IgD-negative memory B cell (primary cell): Measurements from ENCODE around the gene ATL1. TPM values are rescaled to one million over a fixed set of nuclear protein-coding genes. Genes with fewer than 3 reads are reported as not detected.
A peak's percentile ranks its signal among the peaks of the same experiment; 100 is the strongest.
"Not testable (repeated sequence)": the region's sequence is repeated elsewhere in the genome, so short reads cannot be mapped to it uniquely, and the experiment has no call there.

Source experiments
- H3K27ac Mint-ChIP-seq, 3 donors: one replicate each; pipeline ENCODE4 v1.8.0; 2020 to 2022; ENCODE audit warnings: mild to moderate bottlenecking in 3 of 3, mixed read lengths in 3 of 3, moderate library complexity in 1 of 3
- H3K27me3 Mint-ChIP-seq: one replicate; pipeline ENCODE4 v1.8.0; 2021; ENCODE audit warnings: mixed read lengths
- H3K36me3 Mint-ChIP-seq: one replicate; pipeline ENCODE4 v1.8.0; 2020; ENCODE audit warnings: mild to moderate bottlenecking, mixed read lengths
- H3K4me1 Mint-ChIP-seq, 3 donors: one replicate each; pipeline ENCODE4 v1.8.0; 2020 to 2022; ENCODE audit warnings: mixed read lengths in 3 of 3, mild to moderate bottlenecking in 1 of 3
- H3K4me3 Mint-ChIP-seq, 4 donors: one replicate each; pipeline ENCODE4 v1.8.0; 2020 to 2022; ENCODE audit warnings: mild to moderate bottlenecking in 4 of 4, mixed read lengths in 4 of 4, moderate library complexity in 3 of 4
- H3K9me3 Mint-ChIP-seq, 3 donors: one replicate each; pipeline ENCODE4 v1.8.0; 2020 to 2021; ENCODE audit warnings: mixed read lengths in 3 of 3, mild to moderate bottlenecking in 1 of 3
- polyA plus RNA-seq: library from polyadenylated mRNA; unstranded; fragments of 300-500 nt; fragmentation: Illumina TruSeq; gene quantifications from one replicate; pipeline ENCODE4 v1.2.3, GENCODE V29; 2021

Gene ATL1
- polyA plus RNA-seq, 1 donor from 2014 or later: 4.1 TPM

DNA sequence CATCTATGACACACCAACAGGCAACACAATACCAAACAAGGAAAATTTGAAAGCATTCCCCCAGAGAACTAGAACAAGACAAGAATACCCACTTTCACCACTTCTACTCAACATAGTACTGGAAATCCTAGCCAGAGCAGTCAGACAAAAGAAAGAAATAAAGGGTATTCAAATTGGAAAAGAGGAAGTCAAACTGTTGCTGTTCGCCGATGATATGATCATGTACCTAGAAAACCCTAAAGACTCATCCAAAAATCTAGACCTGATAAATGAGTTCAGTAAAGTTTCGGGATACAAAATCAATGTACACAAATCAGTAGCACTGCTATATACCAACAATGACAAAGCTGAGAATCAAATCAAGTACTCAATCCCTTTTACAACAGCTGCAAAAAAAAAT is 8.1 kb upstream of the ATL1 start:
- peaks cover 0 to 4% (median 2%) of the 10 kb centered on the region in 3 donors for H3K4me1 Mint-ChIP-seq
- no peak overlapping the region for H3K27ac Mint-ChIP-seq
- no peaks in the 10 kb centered on the region for H3K9me3 Mint-ChIP-seq
- H3K4me3 Mint-ChIP-seq: no peak overlapping the region
- peaks cover 5% of the 10 kb centered on the region for H3K36me3 Mint-ChIP-seq
- H3K27me3 Mint-ChIP-seq: peaks cover 24% of the 10 kb centered on the region

DNA sequence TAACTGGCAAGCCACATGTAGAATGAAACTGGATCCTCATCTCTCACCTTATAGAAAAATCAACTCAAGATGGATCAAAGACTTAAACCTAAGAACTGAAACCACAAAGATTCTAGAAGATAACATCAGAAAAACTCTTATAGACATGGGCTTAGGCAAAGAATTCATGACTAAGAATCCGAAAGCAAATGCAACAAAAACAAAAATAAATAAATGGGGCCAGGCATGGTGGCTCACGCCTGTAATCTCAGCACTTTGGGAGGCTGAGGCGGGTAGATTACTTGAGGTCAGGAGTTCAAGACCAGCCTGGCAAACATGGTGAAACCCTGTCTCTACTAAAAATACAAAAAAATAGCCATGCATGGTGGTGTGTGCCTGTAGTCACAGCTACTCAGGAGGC is 7.1 kb upstream of the ATL1 start:
- not testable (repeated sequence) for H3K4me3 Mint-ChIP-seq, H3K27ac Mint-ChIP-seq, H3K4me1 Mint-ChIP-seq, H3K9me3 Mint-ChIP-seq, H3K36me3 Mint-ChIP-seq
- H3K27me3 Mint-ChIP-seq: peaks cover 30% of the 10 kb centered on the region

- Mint-ChIP-seq H3K4me3 (peak overlapping the region; percentile 54 to 91 (median 86)), H3K9me3 (peaks cover 0 to 2% (median 0%) of the 10 kb centered on the region in 3 donors), H3K27me3 (peaks cover 37% of the 10 kb centered on the region), H3K4me1 (peaks cover 4 to 11% (median 11%) of the 10 kb centered on the region in 3 donors), H3K36me3 (no peaks in the 10 kb centered on the region), H3K27ac (no peak overlapping the region)
These were observed 963 bp downstream of the ATL1 start for GRCh38 chr14:50560931-50561285.

DNA sequence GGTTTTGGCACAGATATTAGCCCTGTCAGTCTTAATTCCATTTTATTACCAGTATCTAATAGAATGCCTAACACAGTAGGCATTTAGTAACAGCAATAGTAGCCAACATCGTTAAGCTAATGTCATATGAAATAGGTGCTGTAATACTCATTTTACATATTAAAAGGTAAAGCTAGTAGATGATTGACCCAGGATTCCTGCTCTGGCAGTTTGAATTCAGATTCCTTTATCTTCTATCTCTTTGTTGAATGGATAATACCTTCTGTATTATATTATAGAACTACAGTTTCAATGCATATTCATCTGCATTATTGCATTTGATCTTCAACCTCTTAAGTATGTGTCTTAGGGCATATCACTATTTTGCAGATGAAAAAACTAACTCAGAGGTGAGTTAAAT is 2.9 kb downstream of the ATL1 start:
- H3K4me3 Mint-ChIP-seq: no peak overlapping the region
- peaks cover 2% of the 10 kb centered on the region for H3K36me3 Mint-ChIP-seq
- H3K27ac Mint-ChIP-seq: no peak overlapping the region
- H3K9me3 Mint-ChIP-seq: peaks cover 0 to 2% (median under 1%) of the 10 kb centered on the region in 3 donors
- peaks cover 27% of the 10 kb centered on the region for H3K27me3 Mint-ChIP-seq
- peaks cover 4 to 11% (median 11%) of the 10 kb centered on the region in 3 donors for H3K4me1 Mint-ChIP-seq

GRCh38 chr14:50569714-50570274 is 9.8 kb downstream of the ATL1 start:
- H3K27ac Mint-ChIP-seq: no peak overlapping the region
- H3K27me3 Mint-ChIP-seq: no peaks in the 10 kb centered on the region

DNA sequence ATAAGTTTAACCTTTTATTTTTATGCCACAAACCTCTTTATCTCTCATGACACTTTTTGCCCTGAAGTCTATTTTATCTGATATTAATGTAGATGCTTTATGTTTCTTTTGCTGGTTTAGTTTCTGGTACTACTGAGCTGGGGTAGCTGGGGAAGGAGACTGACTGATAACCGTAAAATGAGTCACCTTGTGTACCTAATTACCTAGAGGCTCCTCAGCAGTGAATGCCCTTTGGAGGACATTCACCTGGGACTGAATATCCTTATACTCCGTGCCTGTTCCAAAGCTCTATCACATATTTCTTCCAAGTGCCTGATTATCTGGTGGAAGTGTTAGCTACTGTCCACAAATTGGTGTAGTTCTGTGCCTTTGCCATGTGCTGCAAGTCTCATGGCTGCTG is 13.9 kb downstream of the ATL1 start:
- Mint-ChIP-seq H3K36me3 (peaks cover 5% of the 10 kb centered on the region), H3K4me1 (no peaks in the 10 kb centered on the region), H3K27me3 (no peaks in the 10 kb centered on the region), H3K27ac (no peak overlapping the region), H3K4me3 (no peak overlapping the region), H3K9me3 (peaks cover 3 to 27% (median 17%) of the 10 kb centered on the region in 3 donors)

More at GRCh38 chr14:50569714-50570274, 9.8 kb downstream of the ATL1 start:
- H3K4me3 Mint-ChIP-seq: no peak overlapping the region
- H3K4me1 Mint-ChIP-seq: no peaks in the 10 kb centered on the region
- peaks cover 7 to 31% (median 15%) of the 10 kb centered on the region in 3 donors for H3K9me3 Mint-ChIP-seq
- peaks cover 10% of the 10 kb centered on the region for H3K36me3 Mint-ChIP-seq

- H3K27me3 Mint-ChIP-seq: no peaks in the 10 kb centered on the region
- no peak overlapping the region for H3K4me3 Mint-ChIP-seq
- peaks cover 3 to 13% (median 8%) of the 10 kb centered on the region in 3 donors for H3K9me3 Mint-ChIP-seq
- H3K4me1 Mint-ChIP-seq: no peaks in the 10 kb centered on the region
- H3K36me3 Mint-ChIP-seq: peaks cover 5% of the 10 kb centered on the region
- H3K27ac Mint-ChIP-seq: no peak overlapping the region
These were observed 15.8 kb downstream of the ATL1 start for GRCh38 chr14:50575769-50576168.

- H3K27me3 Mint-ChIP-seq: no peaks in the 10 kb centered on the region
- peaks cover 2% of the 10 kb centered on the region for H3K36me3 Mint-ChIP-seq
- H3K4me3 Mint-ChIP-seq: no peak overlapping the region
- H3K27ac Mint-ChIP-seq: no peak overlapping the region
- H3K4me1 Mint-ChIP-seq: no peaks in the 10 kb centered on the region
- peaks cover 0 to 2% (median under 1%) of the 10 kb centered on the region in 3 donors for H3K9me3 Mint-ChIP-seq
These were observed 18.0 kb downstream of the ATL1 start for GRCh38 chr14:50577982-50578381.

DNA sequence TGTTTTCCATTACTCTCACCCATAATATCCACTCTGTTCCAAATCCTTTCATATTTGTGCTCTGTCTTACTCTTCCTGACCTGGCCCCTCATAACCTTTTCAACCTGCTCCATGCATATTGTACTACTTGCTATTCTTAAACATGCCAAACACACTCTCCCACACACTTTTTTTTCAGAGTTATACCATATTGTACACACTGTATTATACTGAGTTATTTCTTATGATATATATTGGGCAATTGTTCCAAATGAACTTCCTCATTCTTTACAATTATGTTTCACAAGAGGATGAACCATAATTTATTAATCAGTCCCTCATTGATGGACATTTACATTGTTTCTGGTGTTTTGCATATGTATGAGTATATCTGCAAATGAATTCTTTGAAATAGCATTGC is 18.5 kb downstream of the ATL1 start:
- H3K27ac Mint-ChIP-seq: no peak overlapping the region
- H3K36me3 Mint-ChIP-seq: peaks cover 2% of the 10 kb centered on the region
- no peaks in the 10 kb centered on the region for H3K4me1 Mint-ChIP-seq
- H3K27me3 Mint-ChIP-seq: no peaks in the 10 kb centered on the region
- H3K4me3 Mint-ChIP-seq: no peak overlapping the region
- peaks cover 0 to 2% (median 0%) of the 10 kb centered on the region in 3 donors for H3K9me3 Mint-ChIP-seq

DNA sequence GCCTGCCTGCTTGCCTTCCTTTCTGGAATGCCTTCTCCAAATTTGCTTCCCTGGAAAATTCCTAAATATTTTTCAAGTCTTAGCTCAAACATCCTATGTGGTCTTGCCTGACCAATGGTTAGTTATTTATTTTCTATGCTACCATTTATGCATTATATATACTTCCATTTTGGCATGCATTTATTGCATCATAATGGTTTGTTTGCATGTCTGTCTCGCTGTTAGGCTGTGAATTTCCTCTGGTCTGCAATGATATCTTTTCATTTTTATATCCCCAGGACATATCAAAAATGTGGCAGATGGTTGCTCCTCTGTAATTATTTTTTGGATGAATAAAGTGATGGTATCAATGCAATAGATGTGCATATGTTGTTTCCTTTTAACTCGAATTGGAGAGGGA is 30.5 kb downstream of the ATL1 start:
- H3K9me3 Mint-ChIP-seq: no peaks in the 10 kb centered on the region
- no peaks in the 10 kb centered on the region for H3K4me1 Mint-ChIP-seq

GRCh38 chr14:50594577-50595316 is 34.8 kb downstream of the ATL1 start:
- H3K36me3 Mint-ChIP-seq: peaks cover 2% of the 10 kb centered on the region
- H3K4me1 Mint-ChIP-seq: no peaks in the 10 kb centered on the region
- no peak overlapping the region for H3K27ac Mint-ChIP-seq
- no peaks in the 10 kb centered on the region for H3K9me3 Mint-ChIP-seq
- no peak overlapping the region for H3K4me3 Mint-ChIP-seq
- H3K27me3 Mint-ChIP-seq: no peaks in the 10 kb centered on the region

More for the DNA sequence above, 30.5 kb downstream of the ATL1 start:
- Mint-ChIP-seq H3K4me3 (no peak overlapping the region), H3K27me3 (no peaks in the 10 kb centered on the region), H3K27ac (no peak overlapping the region), H3K36me3 (peaks cover 2% of the 10 kb centered on the region)

DNA sequence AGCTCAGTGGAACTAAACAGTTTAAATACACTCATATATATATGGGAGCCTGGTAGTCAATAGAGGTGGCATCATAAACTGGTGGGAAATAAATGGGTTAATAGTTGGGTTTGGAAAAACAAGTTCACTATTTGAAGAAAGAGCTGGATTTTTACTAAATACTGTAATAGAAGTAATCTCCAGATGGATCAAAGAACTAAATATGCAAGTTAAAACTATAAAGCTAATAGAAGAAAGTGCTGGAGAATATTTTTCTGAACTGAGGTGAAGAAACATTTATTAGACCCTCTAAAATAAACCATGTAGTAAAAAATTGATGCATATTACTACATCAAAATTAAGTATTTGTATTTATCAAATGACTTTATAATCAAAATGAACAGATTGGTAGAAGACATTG is 38.8 kb downstream of the ATL1 start:
- H3K9me3 Mint-ChIP-seq: no peaks in the 10 kb centered on the region

GRCh38 chr14:50599700-50600444 is 39.9 kb downstream of the ATL1 start:
- Mint-ChIP-seq H3K4me1 (no peaks in the 10 kb centered on the region), H3K4me3 (no peak overlapping the region), H3K27me3 (no peaks in the 10 kb centered on the region), H3K9me3 (no peaks in the 10 kb centered on the region), H3K27ac (no peak overlapping the region), H3K36me3 (no peaks in the 10 kb centered on the region)

More for the DNA sequence above, 38.8 kb downstream of the ATL1 start:
- Mint-ChIP-seq H3K36me3 (no peaks in the 10 kb centered on the region), H3K4me1 (no peaks in the 10 kb centered on the region), H3K4me3 (no peak overlapping the region), H3K27me3 (no peaks in the 10 kb centered on the region), H3K27ac (no peak overlapping the region)

GRCh38 chr14:50600849-50601248 is 40.9 kb downstream of the ATL1 start:
- no peaks in the 10 kb centered on the region for H3K27me3 Mint-ChIP-seq
- no peak overlapping the region for H3K4me3 Mint-ChIP-seq
- no peak overlapping the region for H3K27ac Mint-ChIP-seq
- no peaks in the 10 kb centered on the region for H3K4me1 Mint-ChIP-seq
- H3K9me3 Mint-ChIP-seq: no peaks in the 10 kb centered on the region
- peaks cover 2% of the 10 kb centered on the region for H3K36me3 Mint-ChIP-seq

GRCh38 chr14:50601394-50601793 is 41.4 kb downstream of the ATL1 start:
- H3K9me3 Mint-ChIP-seq: no peaks in the 10 kb centered on the region
- no peaks in the 10 kb centered on the region for H3K4me1 Mint-ChIP-seq
- H3K4me3 Mint-ChIP-seq: no peak overlapping the region
- peaks cover 2% of the 10 kb centered on the region for H3K36me3 Mint-ChIP-seq
- H3K27me3 Mint-ChIP-seq: no peaks in the 10 kb centered on the region
- H3K27ac Mint-ChIP-seq: no peak overlapping the region
